NB4 (cell line): ENCODE data around the gene EGR2.

ENCODE experiments used
- POLR2A ChIP-seq: IDR thresholded peaks from 2 replicates; pipeline ENCODE4 v1.6.1; 2011; ENCODE audit warnings: mild to moderate bottlenecking; ENCODE audit not compliant: insufficient read length; ENCODE audit errors: extremely low read depth
- TF ChIP-seq, protein P1 (sequence below): IDR thresholded peaks from one replicate; pipeline ENCODE4 v1.5.1; 2012; ENCODE audit warnings: low read depth, low read length

DNA sequence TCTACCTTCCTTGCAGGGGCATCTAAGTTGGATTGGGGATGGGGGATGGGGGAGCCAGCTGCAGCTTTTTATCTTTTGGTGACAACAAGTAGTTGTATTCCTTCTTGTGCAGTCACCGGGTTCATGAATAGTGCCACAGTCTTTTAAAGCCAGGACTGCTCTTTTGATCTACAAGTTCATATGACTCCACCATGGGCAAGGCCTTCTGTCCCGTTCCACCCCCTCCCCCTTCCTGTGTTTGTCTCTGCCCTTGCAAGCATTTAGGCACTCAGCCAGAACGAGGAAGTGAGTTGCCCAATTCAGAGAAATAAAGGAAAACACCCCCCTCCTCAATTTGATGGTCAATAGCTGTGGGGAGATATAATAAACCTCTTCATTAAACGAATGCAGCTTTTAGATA, 44.8 kb upstream of the EGR2 start:
- TF ChIP-seq, protein P1, sequence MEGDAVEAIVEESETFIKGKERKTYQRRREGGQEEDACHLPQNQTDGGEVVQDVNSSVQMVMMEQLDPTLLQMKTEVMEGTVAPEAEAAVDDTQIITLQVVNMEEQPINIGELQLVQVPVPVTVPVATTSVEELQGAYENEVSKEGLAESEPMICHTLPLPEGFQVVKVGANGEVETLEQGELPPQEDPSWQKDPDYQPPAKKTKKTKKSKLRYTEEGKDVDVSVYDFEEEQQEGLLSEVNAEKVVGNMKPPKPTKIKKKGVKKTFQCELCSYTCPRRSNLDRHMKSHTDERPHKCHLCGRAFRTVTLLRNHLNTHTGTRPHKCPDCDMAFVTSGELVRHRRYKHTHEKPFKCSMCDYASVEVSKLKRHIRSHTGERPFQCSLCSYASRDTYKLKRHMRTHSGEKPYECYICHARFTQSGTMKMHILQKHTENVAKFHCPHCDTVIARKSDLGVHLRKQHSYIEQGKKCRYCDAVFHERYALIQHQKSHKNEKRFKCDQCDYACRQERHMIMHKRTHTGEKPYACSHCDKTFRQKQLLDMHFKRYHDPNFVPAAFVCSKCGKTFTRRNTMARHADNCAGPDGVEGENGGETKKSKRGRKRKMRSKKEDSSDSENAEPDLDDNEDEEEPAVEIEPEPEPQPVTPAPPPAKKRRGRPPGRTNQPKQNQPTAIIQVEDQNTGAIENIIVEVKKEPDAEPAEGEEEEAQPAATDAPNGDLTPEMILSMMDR, result no peak
- no peak for TF ChIP-seq POLR2A
